HG03520 (cell line): ENCODE results near the gene MIA2.
"Not testable (repeated sequence)": the region's sequence is repeated elsewhere in the genome, so short reads cannot be mapped to it uniquely, and the experiment has no call there.

Experiments used
- ATAC-seq: cut with Tn5 transposase; IDR thresholded peaks from one replicate; pipeline ENCODE4 v1.9.1; 2021; ENCODE audit warnings: mild to moderate bottlenecking, moderate library complexity; ENCODE audit not compliant: unreplicated experiment

The MIA2 gene

GRCh38 chr14:39233680-39234326 is at the start of gene MIA2:
Gene MIA2 (plus strand): TSS chr14:39233915. CDS start chr14:39234115, 200 bp downstream.
- ATAC-seq = no peak

- no peak for ATAC-seq
Measured at GRCh38 chr14:39184628-39185255, 49.0 kb upstream of the MIA2 start.

DNA sequence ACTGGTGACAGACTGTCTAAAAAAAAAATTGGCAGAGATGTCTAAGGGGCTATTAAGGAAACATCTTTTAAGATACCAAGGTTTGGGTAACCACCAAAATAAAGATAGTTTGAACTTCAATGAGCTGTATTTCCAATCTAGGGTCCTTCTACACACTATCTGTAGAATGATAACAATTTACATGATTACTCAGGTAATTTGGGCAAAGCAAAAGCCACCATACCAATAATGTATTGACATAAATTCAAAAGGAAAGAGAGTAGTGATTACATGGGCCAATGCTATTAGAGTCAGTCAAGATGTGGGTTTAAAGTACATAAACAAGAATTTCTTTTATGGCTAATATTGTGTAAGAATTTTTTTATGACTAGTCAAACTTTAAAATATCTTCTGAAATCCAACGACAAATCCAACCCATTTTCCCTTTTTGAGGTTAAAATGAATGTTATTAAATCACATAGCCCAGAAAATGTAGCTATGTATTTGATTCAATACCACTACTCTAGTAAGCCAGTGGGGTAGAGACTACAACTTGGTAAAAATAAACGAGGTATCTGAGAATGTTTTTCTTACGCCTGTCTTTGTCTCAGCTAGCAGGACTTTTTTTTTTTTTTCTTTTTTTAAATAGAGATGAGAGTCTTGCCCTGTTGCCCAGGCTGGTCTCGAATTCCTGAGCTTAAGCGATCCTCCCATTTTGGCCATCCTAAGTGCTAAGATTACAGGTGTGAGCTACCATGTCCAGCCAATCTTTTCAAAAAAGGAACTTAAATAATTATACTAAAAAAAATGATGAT is 48.3 kb upstream of the MIA2 start:
- no peak for ATAC-seq

DNA sequence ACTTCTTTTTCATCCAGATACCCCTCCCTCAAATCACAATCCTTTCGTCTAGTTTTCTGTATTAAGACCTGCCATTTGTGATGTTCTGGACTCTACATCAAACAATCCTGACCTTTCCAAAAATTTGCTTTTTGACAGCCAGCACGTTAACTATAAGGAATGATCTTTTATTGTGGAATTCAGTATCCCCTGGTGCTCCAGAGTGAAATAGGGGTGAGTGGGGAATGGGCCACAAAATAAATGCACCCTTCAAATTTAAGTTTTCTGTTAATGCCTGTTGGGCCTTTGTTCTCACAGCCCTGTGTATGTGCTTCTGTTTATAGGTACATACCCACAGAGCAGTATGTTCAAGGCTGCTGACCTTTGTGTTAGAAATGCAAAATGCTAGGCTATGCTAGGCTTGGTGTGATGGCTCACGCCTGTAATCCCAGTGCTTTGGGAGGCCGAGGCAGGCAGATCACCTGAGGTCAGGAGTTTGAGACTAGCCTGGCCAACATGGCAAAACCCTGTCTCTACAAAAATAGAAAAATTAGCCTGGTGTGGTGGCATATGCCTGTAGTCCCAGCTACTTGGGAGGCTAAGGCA is 46.7 kb upstream of the MIA2 start:
- no peak for ATAC-seq

GRCh38 chr14:39203659-39204606 is 29.8 kb upstream of the MIA2 start:
- no peak for ATAC-seq

DNA sequence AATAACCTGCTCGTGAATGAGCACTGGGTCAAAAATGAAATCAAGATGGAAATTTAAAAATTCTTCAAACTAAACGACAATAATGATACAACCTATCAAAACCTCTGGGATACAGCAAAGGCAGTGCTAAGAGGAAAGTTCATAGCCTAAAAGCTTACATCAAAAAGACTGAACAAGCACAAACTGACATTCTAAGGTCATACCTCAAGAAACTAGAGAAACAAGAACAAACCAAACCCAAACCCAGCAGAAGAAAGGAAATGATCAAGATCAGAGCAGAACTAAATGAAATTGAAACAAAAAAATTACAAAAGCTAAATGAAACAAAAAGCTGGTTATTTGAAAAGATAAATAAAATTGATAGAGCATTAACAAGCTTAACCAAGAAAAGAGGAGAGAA is 26.3 kb upstream of the MIA2 start:
- not testable (repeated sequence) for ATAC-seq

DNA sequence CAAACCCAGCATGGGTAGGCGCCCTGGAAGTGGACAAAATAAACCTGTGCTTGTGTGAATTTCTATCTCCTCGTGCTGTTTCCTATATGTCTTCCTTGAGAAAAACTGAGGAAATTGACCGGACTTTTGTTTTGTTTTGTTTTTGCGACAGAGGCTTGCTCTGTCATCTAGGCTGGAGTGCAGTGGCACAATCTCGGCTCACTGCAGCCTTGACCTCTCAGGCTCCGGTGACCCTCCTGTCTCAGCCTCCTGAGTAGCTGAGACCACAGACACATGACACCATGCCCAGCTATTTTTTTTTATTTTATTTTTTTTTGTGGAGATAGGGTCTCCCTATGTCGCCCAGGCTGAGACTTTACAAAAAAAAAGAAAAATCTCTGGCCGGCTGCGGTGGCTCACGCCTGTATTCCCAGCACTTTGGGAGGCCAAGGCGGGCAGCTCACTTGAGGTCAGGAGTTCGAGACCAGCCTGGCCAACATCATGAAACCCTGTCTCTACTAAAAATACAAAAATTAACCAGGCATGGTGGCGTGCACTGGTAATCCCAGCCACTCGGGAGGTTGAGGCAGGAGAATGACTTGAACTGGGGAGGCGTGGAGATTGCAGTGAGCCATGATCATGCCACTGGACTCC is 22.5 kb upstream of the MIA2 start:
- ATAC-seq = no peak

GRCh38 chr14:39212034-39212433 is 21.7 kb upstream of the MIA2 start:
- ATAC-seq = no peak

GRCh38 chr14:39212693-39213092 is 21.0 kb upstream of the MIA2 start:
- no peak for ATAC-seq

GRCh38 chr14:39217214-39217879 is 16.4 kb upstream of the MIA2 start:
- no peak for ATAC-seq

GRCh38 chr14:39218171-39218769 is 15.4 kb upstream of the MIA2 start:
- ATAC-seq = no peak

DNA sequence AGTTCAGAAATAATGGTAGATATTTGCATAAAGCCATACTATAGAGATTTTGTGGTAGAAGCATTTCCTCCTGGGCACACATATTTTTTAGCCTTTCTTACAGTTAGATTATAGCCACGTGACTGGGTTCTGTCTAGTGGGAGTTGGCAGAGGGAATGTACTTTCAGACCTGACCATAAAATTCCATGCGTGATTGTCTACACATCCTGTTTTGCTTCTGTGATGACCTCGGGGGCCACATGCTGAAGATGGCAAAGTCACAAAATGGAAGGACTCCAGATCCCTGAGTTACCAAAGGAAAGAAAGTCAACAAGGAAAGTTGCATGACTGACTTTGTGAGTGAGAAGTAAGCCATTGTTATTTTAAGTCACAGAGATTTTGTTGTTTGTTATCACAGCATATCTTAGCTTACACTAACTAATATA is 14.6 kb upstream of the MIA2 start:
- no peak for ATAC-seq

GRCh38 chr14:39220473-39220872 is 13.2 kb upstream of the MIA2 start:
- not testable (repeated sequence) for ATAC-seq

DNA sequence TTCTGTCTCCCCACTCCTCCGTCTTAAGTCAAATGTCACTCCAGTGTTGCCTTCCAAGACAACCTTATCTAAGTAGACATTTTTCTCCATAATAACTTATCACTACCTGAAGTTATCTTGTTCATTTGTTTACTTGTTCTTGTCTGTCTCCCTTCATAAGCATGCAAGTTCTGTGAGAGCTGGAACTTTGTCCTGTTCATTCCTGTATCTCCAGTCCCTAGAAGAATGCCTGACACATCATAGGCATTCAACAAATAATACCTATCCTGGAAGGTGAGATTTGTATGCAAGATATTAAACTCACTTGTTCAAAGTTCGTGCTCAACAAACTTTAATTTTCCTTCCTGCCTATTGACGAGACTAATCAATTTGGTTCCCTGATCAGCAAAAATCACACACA is 5.7 kb upstream of the MIA2 start:
- ATAC-seq = no peak

DNA sequence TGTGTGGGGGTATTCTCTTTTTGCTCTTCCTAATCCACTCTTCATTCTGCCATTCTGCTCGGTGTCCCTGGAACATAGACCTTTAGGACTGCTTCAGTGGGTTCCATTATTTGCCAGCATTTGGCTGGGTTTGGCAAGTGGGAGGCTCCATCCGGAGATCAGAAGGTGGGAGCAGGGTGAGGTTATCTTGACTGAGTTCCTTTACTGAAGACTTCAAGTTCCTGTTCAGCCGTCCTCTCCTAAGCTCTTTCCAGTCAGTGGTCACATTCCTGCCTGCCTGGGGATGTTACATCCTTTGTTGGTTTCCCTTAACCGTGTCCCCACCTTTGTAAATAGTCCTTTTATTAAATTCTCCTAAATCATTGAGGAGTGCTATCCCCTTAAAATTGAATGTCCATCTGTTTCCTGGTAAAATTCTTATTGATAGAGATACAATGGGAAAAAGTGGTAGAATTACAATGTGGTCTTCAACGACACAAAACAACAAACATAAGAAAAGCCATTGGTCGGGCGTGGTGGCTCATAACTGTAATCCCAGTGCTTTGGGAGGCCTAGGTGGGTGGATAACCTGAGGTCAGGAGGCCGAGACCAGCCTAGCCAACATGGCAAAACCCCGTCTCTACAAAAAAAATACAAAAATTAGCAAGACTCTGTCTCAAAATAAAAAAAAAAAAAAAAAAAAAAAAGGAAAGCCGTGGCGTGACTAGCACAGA is 5.0 kb upstream of the MIA2 start:
- no peak for ATAC-seq

- ATAC-seq = peak; percentile 80
Measured at GRCh38 chr14:39229222-39229543, 4.5 kb upstream of the MIA2 start.

DNA sequence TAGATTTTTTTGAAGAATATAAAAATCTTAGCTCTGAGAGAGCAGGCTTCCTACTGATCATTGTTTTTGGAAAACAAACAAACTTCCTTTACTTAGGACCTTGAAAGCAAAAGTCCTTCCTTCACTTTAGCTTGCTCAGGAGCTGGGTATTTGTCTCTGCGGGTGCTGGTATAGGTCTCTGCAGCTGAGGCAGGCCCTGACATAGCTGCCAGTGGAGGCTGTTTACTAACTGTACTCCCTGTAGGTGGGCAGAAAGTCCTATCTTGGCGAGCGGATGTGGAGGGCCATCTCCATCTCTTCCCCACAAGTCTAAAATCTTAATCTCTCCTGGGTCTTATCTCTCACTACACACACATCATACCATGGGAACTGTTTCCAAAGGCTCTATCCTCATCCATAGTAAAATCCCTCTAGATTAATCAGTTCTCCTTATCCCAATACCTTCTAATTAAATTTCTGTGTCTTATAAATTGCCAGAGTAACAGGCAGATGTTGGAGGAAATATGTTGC is 4.1 kb upstream of the MIA2 start:
- ATAC-seq = no peak

DNA sequence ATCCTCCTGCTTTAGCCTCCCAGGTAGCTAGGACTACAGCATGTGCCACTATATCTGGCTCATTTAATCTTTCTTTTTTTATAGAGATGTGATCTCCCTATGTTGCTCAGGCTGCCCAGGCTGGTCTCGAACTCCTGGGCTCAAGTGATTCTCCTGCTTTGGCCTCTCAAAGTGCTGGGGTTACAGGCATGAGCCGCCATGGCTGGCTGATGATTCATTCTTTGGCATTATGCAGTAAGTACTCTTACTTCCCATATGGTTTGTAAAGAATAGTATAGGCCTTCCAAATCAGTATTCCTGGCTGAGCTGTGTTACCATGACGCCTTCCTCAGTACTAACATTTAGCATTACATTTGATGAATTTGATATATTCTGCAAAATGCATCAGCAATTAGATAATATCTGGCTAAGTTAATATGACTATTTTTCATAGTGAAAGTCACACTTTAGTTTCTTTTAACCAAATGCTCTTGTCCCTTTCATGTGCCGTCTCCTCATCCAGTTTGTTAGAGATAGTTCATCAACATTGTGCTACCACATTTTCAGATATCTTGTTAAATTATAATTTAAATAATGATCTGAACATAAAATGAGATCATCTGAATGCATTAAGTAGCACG is 3.2 kb upstream of the MIA2 start:
- no peak for ATAC-seq
